Loucy (cell line): Measurements from ENCODE around the gene CFAP210.
"Not testable (repeated sequence)": the region's sequence is repeated elsewhere in the genome, so short reads cannot be mapped to it uniquely, and the experiment has no call there.

ENCODE experiments used
- H2AFZ ChIP-seq: fragments of 200-600 bp; sonication (generic); 2 replicates; pipeline ENCODE4 v1.6.0; 2016; ENCODE audit warnings: antibody characterized with exemption, mild to moderate bottlenecking, low read length, moderate library complexity
- H3F3A ChIP-seq: fragments of 200-600 bp; 2 replicates; pipeline ENCODE4 v1.6.0; 2016; ENCODE audit warnings: antibody characterized with exemption, low read depth, mild to moderate bottlenecking
- H3K27me3 ChIP-seq: fragments of 200-600 bp; sonication (generic); 2 replicates; pipeline ENCODE4 v1.6.1; 2014; ENCODE audit warnings: low read length, mild to moderate bottlenecking; ENCODE audit not compliant: insufficient read depth, poor library complexity, severe bottlenecking
- H3K36me3 ChIP-seq: fragments of 200-600 bp; sonication (generic); 2 replicates; pipeline ENCODE4 v1.6.1; 2016; ENCODE audit warnings: low read length; ENCODE audit not compliant: insufficient read depth
- H3K4me1 ChIP-seq: fragments of 200-600 bp; sonication (generic); 2 replicates; pipeline ENCODE4 v1.5.1; 2014; ENCODE audit warnings: low read length, mild to moderate bottlenecking; ENCODE audit not compliant: insufficient read depth, poor library complexity, severe bottlenecking
- H3K4me2 ChIP-seq: fragments of 200-600 bp; sonication (generic); 2 replicates; pipeline ENCODE4 v1.6.0; 2014; ENCODE audit warnings: antibody characterized with exemption, low read length, low read depth, mild to moderate bottlenecking; ENCODE audit not compliant: poor library complexity, severe bottlenecking
- H3K4me3 ChIP-seq: fragments of 200-600 bp; sonication (generic); 2 replicates; pipeline ENCODE4 v1.5.1; 2014; ENCODE audit warnings: low read length, mild to moderate bottlenecking, mixed read lengths; ENCODE audit not compliant: poor library complexity, severe bottlenecking
- H3K79me2 ChIP-seq: fragments of 200-600 bp; sonication (generic); 2 replicates; pipeline ENCODE4 v1.6.1; 2014; ENCODE audit warnings: low read length; ENCODE audit not compliant: insufficient read depth
- H3K9ac ChIP-seq: fragments of 200-600 bp; sonication (generic); 2 replicates; pipeline ENCODE4 v1.6.0; 2014; ENCODE audit warnings: mild to moderate bottlenecking, low read depth, low read length, moderate library complexity; ENCODE audit not compliant: poor library complexity, severe bottlenecking
- H3K9me2 ChIP-seq: fragments of 200-600 bp; sonication (generic); replicated peaks from 2 replicates; pipeline ENCODE4 v1.6.1; 2016; ENCODE audit warnings: low read depth, low read length, mixed read lengths
- H3K9me3 ChIP-seq: fragments of 200-600 bp; sonication (generic); 2 replicates; pipeline ENCODE4 v1.6.1; 2014; ENCODE audit warnings: mild to moderate bottlenecking, antibody characterized with exemption, low read length, low read depth; ENCODE audit not compliant: insufficient read depth
- H4K20me1 ChIP-seq: fragments of 200-600 bp; sonication (generic); 2 replicates; pipeline ENCODE4 v1.6.0; 2014; ENCODE audit warnings: antibody characterized with exemption, low read length, mild to moderate bottlenecking; ENCODE audit not compliant: insufficient read depth, poor library complexity, severe bottlenecking
- EZH2phosphoT487 ChIP-seq: fragments of 200-600 bp; IDR thresholded peaks from 2 replicates; pipeline ENCODE4 v1.6.1; 2018; ENCODE audit warnings: antibody characterized with exemption, mild to moderate bottlenecking, moderate library complexity, borderline replicate concordance
- TF ChIP-seq, protein P1 (sequence below): fragments of 200-600 bp; sonication (generic); conservative IDR thresholded peaks from 2 replicates; pipeline ENCODE4 v1.5.1; 2014; ENCODE audit warnings: mild to moderate bottlenecking, antibody characterized with exemption, low read length

CFAP210 gene

DNA sequence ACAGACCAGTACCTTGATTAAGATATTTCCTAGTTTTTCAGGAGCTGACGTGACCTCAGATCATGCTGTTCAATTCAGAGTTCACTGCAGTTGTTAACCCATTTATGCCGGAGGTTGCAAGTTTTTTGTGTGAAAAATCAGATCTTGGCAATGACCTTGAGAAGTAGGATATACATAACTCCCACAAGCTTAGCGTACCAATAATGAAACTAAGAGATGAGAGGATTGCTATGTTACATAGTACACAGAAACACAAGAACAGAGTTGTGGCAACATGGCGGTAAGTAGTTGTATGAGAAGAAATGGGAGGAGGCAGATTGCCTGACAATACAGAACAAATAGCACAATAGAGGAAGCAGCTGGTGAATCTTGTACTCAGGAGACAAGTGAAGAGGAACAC, 71.0 kb downstream of the CFAP210 start:
- H3K36me3 ChIP-seq: peaks cover 66% of the 10 kb centered on the region; the same call in 1 of the 2 replicates
- no peak overlapping the region for H3K9ac ChIP-seq

DNA sequence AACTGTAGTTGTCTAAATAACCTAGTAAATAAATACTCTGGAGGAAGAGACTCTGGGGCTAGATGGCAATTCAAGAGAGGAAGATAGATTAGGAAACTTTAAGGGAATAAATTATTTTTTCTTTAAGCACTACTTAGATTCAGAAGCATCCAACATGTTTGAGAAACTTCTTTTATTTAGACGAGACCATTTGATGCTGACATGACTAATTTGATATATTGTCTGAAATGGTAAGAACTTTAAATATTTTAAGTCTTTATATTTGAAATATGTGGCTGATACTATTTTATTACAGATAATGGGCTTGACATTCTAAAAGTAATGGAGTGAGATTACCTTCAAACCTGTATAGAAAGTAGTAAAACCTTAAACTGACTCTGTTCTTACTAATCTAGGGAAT, 73.7 kb downstream of the CFAP210 start:
- Histone ChIP-seq H3F3A (no peaks in the 10 kb centered on the region), H3K9me3 (peaks cover 4% of the 10 kb centered on the region; the same call in 1 of the 2 replicates), H3K79me2 (peaks cover 41% of the 10 kb centered on the region; the same call in 1 of the 2 replicates), H3K4me3 (no peak overlapping the region), H3K9ac (no peak overlapping the region), H4K20me1 (peaks cover under 1% of the 10 kb centered on the region), H3K36me3 (peaks cover 69% of the 10 kb centered on the region), H3K4me2 (no peak overlapping the region), H3K9me2 (no peaks in the 10 kb centered on the region), H3K27me3 (no peaks in the 10 kb centered on the region), H2AFZ (no peak overlapping the region), H3K4me1 (no peaks in the 10 kb centered on the region)
- TF ChIP-seq, protein P1, sequence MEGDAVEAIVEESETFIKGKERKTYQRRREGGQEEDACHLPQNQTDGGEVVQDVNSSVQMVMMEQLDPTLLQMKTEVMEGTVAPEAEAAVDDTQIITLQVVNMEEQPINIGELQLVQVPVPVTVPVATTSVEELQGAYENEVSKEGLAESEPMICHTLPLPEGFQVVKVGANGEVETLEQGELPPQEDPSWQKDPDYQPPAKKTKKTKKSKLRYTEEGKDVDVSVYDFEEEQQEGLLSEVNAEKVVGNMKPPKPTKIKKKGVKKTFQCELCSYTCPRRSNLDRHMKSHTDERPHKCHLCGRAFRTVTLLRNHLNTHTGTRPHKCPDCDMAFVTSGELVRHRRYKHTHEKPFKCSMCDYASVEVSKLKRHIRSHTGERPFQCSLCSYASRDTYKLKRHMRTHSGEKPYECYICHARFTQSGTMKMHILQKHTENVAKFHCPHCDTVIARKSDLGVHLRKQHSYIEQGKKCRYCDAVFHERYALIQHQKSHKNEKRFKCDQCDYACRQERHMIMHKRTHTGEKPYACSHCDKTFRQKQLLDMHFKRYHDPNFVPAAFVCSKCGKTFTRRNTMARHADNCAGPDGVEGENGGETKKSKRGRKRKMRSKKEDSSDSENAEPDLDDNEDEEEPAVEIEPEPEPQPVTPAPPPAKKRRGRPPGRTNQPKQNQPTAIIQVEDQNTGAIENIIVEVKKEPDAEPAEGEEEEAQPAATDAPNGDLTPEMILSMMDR: no peak
- no peak for TF ChIP-seq EZH2phosphoT487

More for the DNA sequence above, 71.0 kb downstream of the CFAP210 start:
- H3K4me1 ChIP-seq: no peaks in the 10 kb centered on the region
- H3K27me3 ChIP-seq: no peaks in the 10 kb centered on the region
- no peak overlapping the region for H3K4me2 ChIP-seq
- no peaks in the 10 kb centered on the region for H3F3A ChIP-seq
- peaks cover 25% of the 10 kb centered on the region; the same call in 1 of the 2 replicates for H3K79me2 ChIP-seq
- no peak for TF ChIP-seq EZH2phosphoT487
- TF ChIP-seq, protein P1: no peak
- no peaks in the 10 kb centered on the region for H4K20me1 ChIP-seq
- H2AFZ ChIP-seq: no peak overlapping the region
- no peaks in the 10 kb centered on the region for H3K9me2 ChIP-seq
- H3K4me3 ChIP-seq: no peak overlapping the region
- no peaks in the 10 kb centered on the region for H3K9me3 ChIP-seq

DNA sequence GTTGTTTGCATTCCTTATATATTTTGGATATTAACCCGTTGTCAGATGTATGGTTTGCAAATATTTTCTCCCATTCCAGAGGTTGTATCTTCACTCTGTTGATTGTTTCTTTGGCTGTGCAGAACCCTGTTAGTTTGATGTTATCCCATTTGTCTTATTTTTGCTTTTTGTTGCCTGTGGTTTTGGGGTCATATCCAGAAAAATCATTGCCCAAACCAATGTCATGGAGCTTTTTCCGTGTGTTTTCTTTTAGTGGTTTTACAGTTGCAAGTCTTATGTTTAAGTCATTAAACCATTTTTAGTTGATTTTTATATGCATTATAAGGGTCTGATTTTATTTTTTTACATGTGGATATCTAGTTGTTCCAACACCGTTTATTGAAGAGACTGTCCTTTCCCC, 74.3 kb downstream of the CFAP210 start:
- H2AFZ ChIP-seq: no peak overlapping the region
- no peaks in the 10 kb centered on the region for H3K27me3 ChIP-seq
- no peaks in the 10 kb centered on the region for H3K4me1 ChIP-seq
- peaks cover 4% of the 10 kb centered on the region; the same call in 1 of the 2 replicates for H3K9me3 ChIP-seq
- TF ChIP-seq EZH2phosphoT487: no peak
- TF ChIP-seq, protein P1: no peak
- no peak overlapping the region for H3K4me2 ChIP-seq
- no peak overlapping the region for H3K4me3 ChIP-seq
- H3K9ac ChIP-seq: no peak overlapping the region
- H4K20me1 ChIP-seq: peaks cover 3% of the 10 kb centered on the region
- no peaks in the 10 kb centered on the region for H3K9me2 ChIP-seq
- peaks cover 74% of the 10 kb centered on the region for H3K36me3 ChIP-seq
- no peaks in the 10 kb centered on the region for H3F3A ChIP-seq
- H3K79me2 ChIP-seq: peaks cover 41% of the 10 kb centered on the region; the same call in 1 of the 2 replicates

DNA sequence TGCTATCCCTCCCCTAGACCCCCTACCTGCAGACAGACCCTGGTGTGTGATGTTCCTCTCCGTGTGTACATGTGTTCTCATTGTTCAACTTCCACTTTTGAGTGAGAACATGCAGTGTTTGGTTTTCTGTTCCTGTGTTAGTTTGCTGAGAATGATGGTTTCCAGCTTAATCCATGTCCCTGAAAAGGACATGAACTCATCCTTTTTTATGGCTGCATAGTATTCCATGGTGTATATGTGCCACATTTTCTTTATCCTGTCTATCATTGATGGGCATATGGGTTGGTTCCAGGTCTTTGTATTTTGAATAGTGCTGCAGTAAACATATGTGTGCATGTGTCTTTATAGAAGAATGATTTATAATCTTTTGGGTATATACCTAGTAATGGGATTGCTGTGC, 78.2 kb downstream of the CFAP210 start:
- H3K4me1 ChIP-seq, H2AFZ ChIP-seq, H3F3A ChIP-seq, H3K27me3 ChIP-seq, H3K4me2 ChIP-seq, H3K9me3 ChIP-seq, H3K4me3 ChIP-seq, H4K20me1 ChIP-seq, H3K9me2 ChIP-seq, H3K9ac ChIP-seq: not testable (repeated sequence)
- peaks cover 83% of the 10 kb centered on the region for H3K36me3 ChIP-seq
- peaks cover 42% of the 10 kb centered on the region; the same call in 1 of the 2 replicates for H3K79me2 ChIP-seq
